Measurements from ENCODE around the gene RETN. TPM values are rescaled to one million over a fixed set of nuclear protein-coding genes. Genes with fewer than 3 reads are reported as not detected.

Gene RETN
- total and polyA plus RNA-seq, 8 donors, result 2.2 to 5.9 TPM; not detected in 6

DNA sequence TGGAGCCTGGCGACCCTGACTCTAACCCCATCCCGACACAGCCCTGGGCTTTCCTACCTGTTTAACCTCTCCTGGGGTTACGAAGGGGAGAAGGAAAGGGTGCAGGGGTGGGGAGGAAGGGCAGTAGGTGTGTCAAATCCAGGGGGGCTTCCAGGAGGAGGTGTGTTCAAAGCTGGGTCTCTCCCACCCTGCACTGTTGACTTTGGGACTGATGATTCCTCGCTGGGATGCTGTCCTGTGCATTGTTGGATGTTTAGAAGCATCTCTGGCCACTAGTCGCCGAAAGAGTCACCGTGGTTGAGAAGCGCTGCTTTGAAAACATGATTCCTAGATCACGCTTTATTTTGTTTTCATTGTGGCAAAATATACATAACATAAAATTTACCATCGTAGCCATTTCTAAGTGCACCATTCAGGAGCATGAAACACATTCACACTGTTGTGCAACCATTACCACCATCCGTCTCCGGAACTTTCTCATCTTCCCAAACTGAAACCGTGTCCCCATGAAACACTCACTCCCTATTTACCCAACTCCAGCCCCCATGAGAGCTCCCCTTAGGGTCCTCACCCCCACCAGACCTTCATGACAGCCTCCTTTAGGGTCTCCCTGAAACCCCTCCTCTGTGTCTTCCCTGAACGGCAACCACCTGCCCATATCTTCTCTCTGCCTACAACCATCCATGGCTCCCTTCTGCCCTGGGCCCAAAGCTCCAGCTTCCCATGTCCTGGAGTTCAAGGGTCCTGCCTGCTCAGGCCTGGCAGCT, 37.5 kb downstream of the RETN start:
- intact Hi-C loops (cut with DNase I), result no loop called here
- no peak for DNase-seq
- Histone ChIP-seq H3K36me3 (no peaks in the 10 kb centered on the region), H3K27me3 (no peaks in the 10 kb centered on the region), H3K9me3 (no peaks in the 10 kb centered on the region), H3K4me1 (no peaks in the 10 kb centered on the region), H3K4me3 (no peak overlapping the region), H3K27ac (peak overlapping the region in 1 of 4 donors; percentile 39)
- ATAC-seq, result no peak
- TF ChIP-seq, protein P1, sequence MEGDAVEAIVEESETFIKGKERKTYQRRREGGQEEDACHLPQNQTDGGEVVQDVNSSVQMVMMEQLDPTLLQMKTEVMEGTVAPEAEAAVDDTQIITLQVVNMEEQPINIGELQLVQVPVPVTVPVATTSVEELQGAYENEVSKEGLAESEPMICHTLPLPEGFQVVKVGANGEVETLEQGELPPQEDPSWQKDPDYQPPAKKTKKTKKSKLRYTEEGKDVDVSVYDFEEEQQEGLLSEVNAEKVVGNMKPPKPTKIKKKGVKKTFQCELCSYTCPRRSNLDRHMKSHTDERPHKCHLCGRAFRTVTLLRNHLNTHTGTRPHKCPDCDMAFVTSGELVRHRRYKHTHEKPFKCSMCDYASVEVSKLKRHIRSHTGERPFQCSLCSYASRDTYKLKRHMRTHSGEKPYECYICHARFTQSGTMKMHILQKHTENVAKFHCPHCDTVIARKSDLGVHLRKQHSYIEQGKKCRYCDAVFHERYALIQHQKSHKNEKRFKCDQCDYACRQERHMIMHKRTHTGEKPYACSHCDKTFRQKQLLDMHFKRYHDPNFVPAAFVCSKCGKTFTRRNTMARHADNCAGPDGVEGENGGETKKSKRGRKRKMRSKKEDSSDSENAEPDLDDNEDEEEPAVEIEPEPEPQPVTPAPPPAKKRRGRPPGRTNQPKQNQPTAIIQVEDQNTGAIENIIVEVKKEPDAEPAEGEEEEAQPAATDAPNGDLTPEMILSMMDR (IDR thresholded peaks at IDR 0.05), result no peak
- 61 to 72% methylated on average over 14 of the region's 14 CpGs for WGBS, 2 donors
- no peak for FAIRE-seq

DNA sequence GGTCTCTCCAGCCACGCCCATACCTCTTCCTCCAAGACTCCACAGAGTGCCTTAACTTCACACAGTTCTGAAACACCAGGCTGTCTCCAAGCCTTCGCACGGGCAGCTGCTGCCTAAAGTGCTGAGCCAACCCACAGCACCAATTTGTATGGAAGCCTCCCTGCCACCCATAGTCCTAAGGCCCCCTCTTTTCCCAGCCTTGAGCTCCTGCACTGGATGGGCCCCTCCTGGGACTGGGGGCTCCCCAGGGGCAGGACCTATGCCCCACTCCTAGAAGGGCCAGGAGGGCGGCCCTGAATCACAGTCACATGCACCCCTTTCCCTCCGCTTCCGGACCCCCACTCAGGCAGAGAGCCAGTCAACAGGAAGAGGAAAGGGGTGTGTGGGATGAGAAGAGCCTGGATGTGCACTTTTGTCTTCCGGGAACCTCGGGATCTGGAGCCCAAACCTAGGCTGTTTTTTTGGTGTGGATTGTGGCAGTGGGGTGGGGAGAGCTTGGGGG, 38.2 kb downstream of the RETN start:
- Histone ChIP-seq H3K4me3 (no peak overlapping the region), H3K4me1 (no peaks in the 10 kb centered on the region), H3K27ac (no peak overlapping the region), H3K36me3 (no peaks in the 10 kb centered on the region), H3K9me3 (no peaks in the 10 kb centered on the region), H3K27me3 (no peaks in the 10 kb centered on the region)
- TF ChIP-seq, protein P1 (IDR thresholded peaks at IDR 0.05), result no peak
- no peak for DNase-seq
- intact Hi-C loops (cut with DNase I), result no loop called here
- WGBS, 2 donors, result 65 to 69% methylated on average over 8 of the region's 8 CpGs
- peak in 1 of 4 donors; percentile 13 for ATAC-seq
- FAIRE-seq, result no peak

DNA sequence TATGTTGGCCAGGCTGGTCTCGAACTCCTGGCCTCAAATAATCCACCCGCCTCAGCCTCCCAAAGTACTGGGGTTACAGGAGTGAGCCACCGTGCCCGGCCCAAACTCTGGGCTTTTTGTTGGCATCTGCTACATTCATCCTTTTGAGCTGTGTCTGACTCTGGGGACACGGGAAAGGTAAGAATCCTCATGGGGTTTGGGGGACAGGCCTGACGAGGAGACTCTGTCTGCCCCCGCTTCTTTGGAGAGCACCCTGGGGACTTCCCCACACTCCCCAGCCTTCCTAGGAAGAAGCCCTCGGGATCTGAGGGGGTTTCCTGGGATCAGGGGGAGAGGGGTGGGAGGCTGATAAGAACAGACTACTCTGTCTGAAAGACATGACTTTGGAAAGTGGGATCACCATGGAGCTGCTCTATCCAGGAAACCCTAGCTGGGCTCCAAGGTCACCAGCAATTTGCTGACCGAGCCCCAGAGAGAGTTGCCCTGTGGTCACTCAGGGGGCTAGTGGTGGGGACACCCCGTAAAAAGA, 41.1 kb downstream of the RETN start:
- no peak for FAIRE-seq
- WGBS, 2 donors, result 50 to 64% methylated on average over 10 of the region's 10 CpGs

DNA sequence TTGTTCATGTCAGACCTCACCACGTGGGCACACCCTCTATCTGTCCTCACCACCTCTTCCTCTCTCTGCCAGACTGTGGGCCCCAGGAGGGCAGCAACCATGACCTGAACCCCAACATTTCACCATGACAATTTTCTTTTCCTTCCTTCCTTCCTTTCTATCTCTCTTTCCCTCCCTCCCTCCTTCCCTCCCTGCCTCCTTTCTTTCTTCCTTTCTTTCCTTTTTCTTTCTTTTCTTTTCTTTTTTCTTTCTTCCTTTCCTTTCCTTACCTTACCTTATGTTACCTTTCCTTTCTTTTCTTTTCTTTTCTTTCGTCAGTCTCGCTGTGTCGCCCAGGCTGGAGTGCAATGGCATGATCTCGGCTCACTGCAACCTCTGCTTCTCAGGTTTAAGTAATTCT, 41.8 kb downstream of the RETN start:
- H3K27ac ChIP-seq, result no peak overlapping the region
- intact Hi-C loops (cut with DNase I), result no loop called here
- no peaks in the 10 kb centered on the region for H3K4me1 ChIP-seq
- no peak overlapping the region for H3K4me3 ChIP-seq
- DNase-seq (no peak), FAIRE-seq (no peak), ATAC-seq (no peak)
- no peaks in the 10 kb centered on the region for H3K36me3 ChIP-seq
- TF ChIP-seq, protein P1 (IDR thresholded peaks at IDR 0.05), result no peak
- WGBS, 2 donors, result 69 to 83% methylated on average over 5 of the region's 5 CpGs
- H3K9me3 ChIP-seq, result no peaks in the 10 kb centered on the region
- H3K27me3 ChIP-seq, result no peaks in the 10 kb centered on the region

More for the DNA sequence above, 41.1 kb downstream of the RETN start:
- intact Hi-C loops (cut with DNase I), result no loop called here
- DNase-seq (no peak), ATAC-seq (no peak)
- Histone ChIP-seq H3K4me1 (no peaks in the 10 kb centered on the region), H3K27me3 (no peaks in the 10 kb centered on the region), H3K27ac (no peak overlapping the region), H3K36me3 (no peaks in the 10 kb centered on the region), H3K4me3 (no peak overlapping the region), H3K9me3 (no peaks in the 10 kb centered on the region)
- TF ChIP-seq, protein P1 (IDR thresholded peaks at IDR 0.05), result no peak

DNA sequence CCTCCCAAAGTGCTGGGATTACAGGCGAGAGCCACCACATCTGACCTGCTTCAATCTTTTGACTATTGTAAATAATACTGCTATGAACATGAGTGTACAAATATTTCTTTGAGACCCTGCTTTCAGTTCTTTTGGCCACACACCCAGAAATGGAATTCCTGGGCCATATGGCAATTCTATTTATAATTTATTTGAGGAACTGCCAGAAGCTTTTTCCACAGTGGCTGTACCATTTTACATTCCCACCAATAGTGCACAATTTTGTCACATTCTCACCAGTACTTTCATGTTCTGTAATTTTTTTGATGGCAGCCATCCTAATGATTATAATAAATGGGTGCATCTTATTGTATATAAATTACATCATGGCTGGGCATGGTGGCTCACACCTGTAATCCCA, 46.8 kb downstream of the RETN start:
- Histone ChIP-seq H3K27ac (no peak overlapping the region), H3K4me1 (no peaks in the 10 kb centered on the region), H3K9me3 (no peaks in the 10 kb centered on the region), H3K36me3 (no peaks in the 10 kb centered on the region), H3K4me3 (no peak overlapping the region), H3K27me3 (no peaks in the 10 kb centered on the region)
- intact Hi-C loops (cut with DNase I), result no loop called here
- WGBS, 2 donors, result 69 to 88% methylated on average over 1 of the region's 1 CpG
- DNase-seq (no peak), FAIRE-seq (no peak), ATAC-seq (no peak)
- TF ChIP-seq, protein P1 (IDR thresholded peaks at IDR 0.05), result no peak
